GM12873 (cell line): ENCODE measurements around the gene GLIS1.

Source experiments
- CTCF ChIP-seq: IDR thresholded peaks from 2 replicates; pipeline ENCODE4 v1.5.1; 2012; ENCODE audit warnings: low read depth, mild to moderate bottlenecking, moderate library complexity, low read length, control low read depth; ENCODE audit not compliant: insufficient read depth; ENCODE audit errors: missing control alignments

The GLIS1 gene

GRCh38 chr1:53651356-53651755, 87.6 kb downstream of the GLIS1 start:
- TF ChIP-seq CTCF = no peak

DNA sequence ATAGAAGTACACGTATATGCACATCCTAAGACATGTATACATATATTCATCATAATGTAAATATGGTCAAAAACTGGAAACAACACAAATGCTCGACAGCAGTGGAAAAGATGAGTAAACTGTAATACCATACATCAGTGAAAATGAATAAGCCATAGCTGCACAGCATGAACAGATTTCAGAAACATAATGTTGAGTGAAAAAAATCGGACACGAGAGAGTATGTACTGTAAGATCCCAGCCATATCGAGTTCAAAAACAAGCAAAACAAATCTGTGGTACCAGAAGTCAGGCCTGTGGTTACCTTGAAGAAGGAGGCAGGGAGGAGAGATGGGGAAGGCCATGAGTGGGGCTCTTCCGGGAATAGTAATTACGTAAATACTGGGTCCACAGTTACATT, 90.4 kb downstream of the GLIS1 start:
- no peak for TF ChIP-seq CTCF

DNA sequence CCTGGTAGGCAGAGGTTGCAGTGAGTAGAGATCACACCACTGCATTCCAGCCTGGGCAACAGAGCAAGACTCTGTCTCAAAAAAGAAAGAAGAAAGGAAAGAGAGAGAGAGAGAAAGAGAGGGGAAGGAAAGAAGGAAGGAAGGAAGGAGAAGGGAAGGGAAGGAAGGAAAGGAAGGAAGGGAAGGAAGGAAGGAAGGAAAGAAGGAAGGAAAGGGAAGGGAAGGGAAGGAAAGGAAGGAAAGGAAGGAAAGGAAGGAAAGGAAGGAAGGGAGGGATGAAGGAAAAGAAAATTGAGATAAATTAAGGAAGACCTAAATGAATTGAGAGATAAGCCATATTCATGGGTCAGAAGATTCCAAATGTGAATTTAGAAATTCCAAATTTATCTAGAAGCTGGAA, 92.2 kb downstream of the GLIS1 start:
- TF ChIP-seq CTCF = no peak

DNA sequence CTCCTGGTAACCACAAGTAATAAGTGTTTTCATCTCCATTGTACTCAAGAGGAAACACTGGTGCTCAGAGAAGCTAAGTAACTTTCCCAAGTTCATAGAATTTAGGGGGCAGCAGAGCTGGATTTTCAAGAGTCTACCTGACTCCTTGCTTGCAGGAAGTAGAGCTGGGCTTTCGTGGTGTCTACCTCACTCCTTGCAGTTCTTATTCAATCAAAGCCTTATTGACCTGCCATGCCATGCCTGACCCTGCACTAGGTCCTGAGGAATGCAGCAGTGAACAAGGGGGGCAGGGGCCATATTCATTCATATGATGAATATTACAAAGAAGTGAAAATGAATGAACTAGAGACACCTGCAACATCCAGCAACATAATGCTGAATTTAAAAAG, 93.3 kb downstream of the GLIS1 start:
- TF ChIP-seq CTCF = no peak

- TF ChIP-seq CTCF = no peak
Measured at GRCh38 chr1:53644909-53645689, 93.9 kb downstream of the GLIS1 start.

- no peak for TF ChIP-seq CTCF
Measured at GRCh38 chr1:53644496-53644895, 94.5 kb downstream of the GLIS1 start.

- no peak for TF ChIP-seq CTCF
Measured at GRCh38 chr1:53643881-53644390, 95.0 kb downstream of the GLIS1 start.
